ENCODE data around the gene HDAC1. TPM values are rescaled to one million over a fixed set of nuclear protein-coding genes. Genes with fewer than 3 reads are reported as not detected.
A peak's percentile ranks its signal among the peaks of the same experiment; 100 is the strongest.

HDAC1 gene
- total and polyA plus RNA-seq, 2 of the 13 experiments (the other 11 are each of a cell fraction or from before 2014, with no cell fraction given) = 93.5 to 189 TPM

GRCh38 chr1:32337855-32338636 lies 46.2 kb downstream of the HDAC1 start (continued):
- TF ChIP-seq ZNF639 (CRISPR knock-in tag; conservative IDR thresholded peaks at IDR 0.05) (no peak), AFF4 (CRISPR knock-in tag; IDR thresholded peaks at IDR 0.05) (no peak), ZNF710 (CRISPR knock-in tag; IDR thresholded peaks at IDR 0.05; ENCODE audit: borderline replicate concordance) (peak; percentile 52; the same call in 1 of the 2 replicates), ZXDC (CRISPR knock-in tag; IDR thresholded peaks at IDR 0.05) (no peak), ZNF746 (CRISPR knock-in tag; IDR thresholded peaks at IDR 0.05) (no peak), ZNF720 (CRISPR knock-in tag; IDR thresholded peaks at IDR 0.05) (no peak), SNRNP70 (IDR thresholded peaks at IDR 0.05; ENCODE audit: low read depth, low read length) (no peak), PHB2 (IDR thresholded peaks at IDR 0.05; ENCODE audit: partially characterized antibody) (no peak), ZNF567 (CRISPR knock-in tag; IDR thresholded peaks at IDR 0.05; ENCODE audit: borderline replicate concordance) (no peak), IRF9 (CRISPR knock-in tag; IDR thresholded peaks at IDR 0.05; ENCODE audit: borderline replicate concordance) (no peak), ZFX (CRISPR knock-in tag; IDR thresholded peaks at IDR 0.05; ENCODE audit: low read depth) (no peak), ZNF333 (CRISPR knock-in tag; IDR thresholded peaks at IDR 0.05; ENCODE audit: borderline replicate concordance) (no peak), MYPOP (CRISPR knock-in tag; IDR thresholded peaks at IDR 0.05) (no peak), NCOA5 (CRISPR knock-in tag; IDR thresholded peaks at IDR 0.05) (no peak), SYNCRIP (IDR thresholded peaks at IDR 0.05; ENCODE audit: insufficient read depth, low read depth, low read length) (no peak), ZNF256 (CRISPR knock-in tag; conservative IDR thresholded peaks at IDR 0.05) (no peak)

All from HepG2 (cell line).